22Rv1 (cell line): ENCODE results near the gene USP3.

ENCODE experiments used
- H3K27ac ChIP-seq: fragments of 450-650 bp; 2 replicates; pipeline ENCODE4 v1.5.1; 2017
- ZFX ChIP-seq: fragments of 450-650 bp; IDR thresholded peaks from 2 replicates; pipeline ENCODE4 v1.6.1; 2017; ENCODE audit warnings: antibody characterized with exemption, borderline replicate concordance
- TF ChIP-seq, protein P1 (sequence below): fragments of 450-650 bp; IDR thresholded peaks from 2 replicates; pipeline ENCODE4 v1.5.1; 2017; ENCODE audit warnings: mild to moderate bottlenecking

USP3 gene

DNA sequence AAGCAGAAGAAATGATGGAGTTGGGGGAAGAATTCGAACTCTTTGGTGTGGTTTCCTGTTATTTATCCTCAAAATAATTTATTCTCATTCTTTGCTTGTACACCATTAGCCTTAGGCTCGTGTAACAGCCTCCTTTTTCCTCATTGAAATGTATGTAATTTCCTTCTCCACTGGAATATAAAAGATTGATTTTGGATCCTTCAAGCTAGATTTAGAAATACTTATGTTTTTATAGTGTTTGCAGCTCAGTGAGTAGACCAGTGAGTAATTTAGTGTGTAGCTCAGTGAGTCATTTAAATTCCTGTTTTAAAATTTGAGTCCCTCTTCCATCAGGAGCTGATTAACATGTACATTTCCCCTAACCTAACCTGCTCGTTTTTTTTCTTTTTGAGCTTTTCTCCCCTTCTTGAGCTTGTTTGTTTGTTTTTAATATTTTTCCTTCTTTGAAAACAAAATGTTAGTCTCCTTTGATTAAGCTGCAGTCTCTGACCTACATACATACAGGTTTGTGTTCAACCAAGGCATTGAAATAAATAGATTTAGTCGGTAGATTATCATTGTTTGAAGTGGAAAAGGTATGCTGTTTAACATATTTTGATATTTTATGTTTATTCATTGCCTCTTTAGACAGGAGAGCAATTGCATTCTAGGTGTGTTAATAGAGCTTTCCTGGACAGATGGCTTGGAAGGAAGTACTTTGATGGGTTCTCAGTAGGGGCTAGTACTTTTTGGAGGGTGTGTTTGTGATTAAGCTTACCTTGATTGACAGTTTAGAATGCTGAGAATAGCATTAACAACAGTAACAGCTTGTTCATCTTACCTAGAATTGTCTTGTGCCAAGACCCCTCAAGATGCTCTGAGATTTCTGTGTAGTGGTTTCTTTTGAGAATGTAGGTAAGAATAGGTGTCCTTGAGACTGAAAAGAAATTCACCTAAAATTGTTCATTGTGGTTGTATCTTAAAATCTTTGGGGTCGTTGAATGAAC is 5.9 kb downstream of the USP3 start:
- no peak overlapping the region for H3K27ac ChIP-seq
- TF ChIP-seq, protein P1, sequence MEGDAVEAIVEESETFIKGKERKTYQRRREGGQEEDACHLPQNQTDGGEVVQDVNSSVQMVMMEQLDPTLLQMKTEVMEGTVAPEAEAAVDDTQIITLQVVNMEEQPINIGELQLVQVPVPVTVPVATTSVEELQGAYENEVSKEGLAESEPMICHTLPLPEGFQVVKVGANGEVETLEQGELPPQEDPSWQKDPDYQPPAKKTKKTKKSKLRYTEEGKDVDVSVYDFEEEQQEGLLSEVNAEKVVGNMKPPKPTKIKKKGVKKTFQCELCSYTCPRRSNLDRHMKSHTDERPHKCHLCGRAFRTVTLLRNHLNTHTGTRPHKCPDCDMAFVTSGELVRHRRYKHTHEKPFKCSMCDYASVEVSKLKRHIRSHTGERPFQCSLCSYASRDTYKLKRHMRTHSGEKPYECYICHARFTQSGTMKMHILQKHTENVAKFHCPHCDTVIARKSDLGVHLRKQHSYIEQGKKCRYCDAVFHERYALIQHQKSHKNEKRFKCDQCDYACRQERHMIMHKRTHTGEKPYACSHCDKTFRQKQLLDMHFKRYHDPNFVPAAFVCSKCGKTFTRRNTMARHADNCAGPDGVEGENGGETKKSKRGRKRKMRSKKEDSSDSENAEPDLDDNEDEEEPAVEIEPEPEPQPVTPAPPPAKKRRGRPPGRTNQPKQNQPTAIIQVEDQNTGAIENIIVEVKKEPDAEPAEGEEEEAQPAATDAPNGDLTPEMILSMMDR, result no peak
- no peak for TF ChIP-seq ZFX

DNA sequence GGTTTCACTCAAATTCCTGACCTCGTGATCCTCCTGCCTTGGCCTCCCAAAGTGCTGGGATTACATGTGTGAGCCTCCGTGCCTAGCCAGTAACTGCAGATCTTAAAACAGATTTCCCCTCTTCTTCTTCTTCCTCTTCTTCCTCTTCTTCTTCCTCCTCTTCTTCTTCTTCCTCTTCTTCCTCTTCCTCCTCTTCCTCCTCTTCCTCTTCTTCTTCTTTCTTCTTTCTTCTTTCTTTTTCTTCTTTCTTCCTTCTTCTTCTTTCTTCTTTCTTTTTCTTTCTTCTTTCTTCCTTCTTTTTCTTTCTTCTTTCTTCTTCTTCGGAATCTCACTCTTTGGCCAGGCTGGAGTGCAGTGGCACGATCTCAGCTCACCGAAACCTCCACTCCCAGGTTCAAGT is 7.8 kb downstream of the USP3 start:
- no peak for TF ChIP-seq ZFX
- TF ChIP-seq, protein P1, result no peak
- no peak overlapping the region for H3K27ac ChIP-seq

DNA sequence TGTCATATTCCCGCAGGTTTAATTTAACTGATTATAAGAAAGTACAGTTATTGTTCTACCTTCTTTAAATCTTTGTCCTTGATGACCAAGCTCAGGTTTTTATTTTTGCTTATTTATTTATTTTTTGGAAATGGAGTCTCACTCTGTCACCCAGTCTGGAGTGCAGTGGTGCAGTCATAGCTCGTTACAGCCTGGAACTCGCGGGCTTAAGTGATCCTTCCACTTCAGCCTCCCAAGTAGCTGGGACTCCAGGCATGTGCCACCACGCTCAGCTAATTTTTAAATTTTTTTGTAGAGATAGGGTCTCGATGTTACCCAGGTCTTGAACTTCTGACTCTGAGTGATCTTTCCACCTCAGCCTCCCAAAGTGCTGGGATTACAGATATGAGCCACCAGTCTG is 8.9 kb downstream of the USP3 start:
- TF ChIP-seq, protein P1, result no peak
- no peak for TF ChIP-seq ZFX
- no peak overlapping the region for H3K27ac ChIP-seq

DNA sequence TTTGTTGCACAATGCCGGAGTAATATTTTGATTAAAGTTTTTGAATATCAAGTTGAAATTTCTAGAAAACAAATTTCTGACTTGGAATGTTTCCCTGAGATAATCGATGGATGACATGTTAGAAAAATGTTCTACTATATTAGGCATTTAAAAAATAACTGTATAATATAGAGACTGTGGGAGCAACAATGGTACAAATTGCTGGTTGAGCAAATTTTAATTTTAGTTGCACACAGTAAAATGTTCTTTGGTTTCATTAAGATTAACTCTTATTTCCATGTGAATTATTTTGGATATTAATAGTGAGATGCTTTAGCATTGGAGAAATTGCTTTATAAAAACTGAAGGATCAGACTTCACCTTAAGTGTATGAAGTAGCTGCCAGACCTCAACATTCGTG is 9.3 kb downstream of the USP3 start:
- no peak overlapping the region for H3K27ac ChIP-seq
- TF ChIP-seq, protein P1, result no peak
- TF ChIP-seq ZFX, result no peak

DNA sequence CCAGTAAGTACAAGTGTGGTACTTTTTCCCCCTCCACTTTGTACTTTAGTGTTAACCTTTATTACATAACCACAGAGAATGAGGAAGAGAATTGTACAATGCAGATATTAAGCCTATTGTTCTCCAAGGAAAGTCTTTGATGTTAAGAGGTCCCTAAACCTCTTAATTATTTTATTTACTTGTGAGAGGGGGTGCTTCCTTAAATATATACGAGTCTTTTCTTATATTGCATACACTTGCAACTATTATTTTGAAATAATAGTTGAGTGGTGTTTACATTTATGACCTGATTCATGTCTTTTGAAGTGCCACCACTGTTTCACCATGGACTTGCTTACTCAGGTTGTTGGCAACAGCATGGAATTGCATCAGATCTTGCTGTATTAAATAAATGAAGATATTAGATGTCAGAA is 10.1 kb downstream of the USP3 start:
- H3K27ac ChIP-seq, result no peak overlapping the region
- TF ChIP-seq ZFX, result no peak
- TF ChIP-seq, protein P1, result no peak

DNA sequence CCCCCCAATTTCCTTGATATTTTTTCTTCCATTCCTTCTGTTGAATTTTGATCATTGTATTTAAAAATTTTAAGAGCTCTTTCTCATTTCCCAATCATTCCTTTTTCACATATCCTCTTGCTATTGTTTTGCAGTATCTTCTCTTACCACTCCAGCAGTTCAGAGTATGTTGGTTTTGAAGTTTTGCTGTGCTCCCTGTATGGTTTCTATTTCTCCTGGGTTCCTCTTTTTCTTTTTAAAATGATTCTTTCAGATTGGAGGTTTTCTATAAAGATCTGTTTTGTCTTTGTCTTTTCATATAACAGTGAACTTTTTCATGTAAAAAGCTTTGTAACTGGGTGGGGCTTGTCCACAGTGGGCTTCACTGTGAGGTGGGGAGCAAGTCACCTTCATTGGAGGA is 12.8 kb downstream of the USP3 start:
- TF ChIP-seq ZFX, result no peak
- TF ChIP-seq, protein P1, result no peak
- no peak overlapping the region for H3K27ac ChIP-seq

DNA sequence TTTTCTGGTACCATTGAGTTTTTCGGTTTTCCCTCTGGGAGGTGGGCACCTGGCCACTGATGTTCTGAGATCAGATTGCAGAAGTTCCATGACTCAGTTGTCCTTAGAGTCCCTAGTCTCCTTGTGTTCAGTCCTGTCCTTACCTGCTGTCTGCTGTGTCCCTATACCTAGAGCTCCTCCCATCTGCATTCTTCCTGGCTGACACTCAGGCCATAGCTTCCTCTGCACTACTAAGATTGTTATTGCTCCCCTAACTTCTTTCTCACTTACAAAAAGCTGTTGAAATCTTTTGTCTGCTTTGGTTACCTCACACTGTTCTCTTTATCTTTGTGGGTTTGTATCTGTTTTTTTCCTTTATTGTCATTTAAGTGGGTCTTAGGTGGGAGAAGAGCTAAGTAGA is 13.2 kb downstream of the USP3 start:
- TF ChIP-seq, protein P1, result no peak
- TF ChIP-seq ZFX, result no peak
- no peak overlapping the region for H3K27ac ChIP-seq
